Transverse colon (tissue), 4 donors: ENCODE measurements around the gene COG4.

Source experiments
- CTCF ChIP-seq, 5 experiments: fragments of 200-600 bp in 3 of 5; fragments of 450-650 bp in 2 of 5; sonication (generic) in 3 of 5; IDR thresholded peaks; 1 replicate in 2 of 5; 2 replicates in 3 of 5; pipeline ENCODE4 v1.5.1; 2016 to 2017; ENCODE audit warnings: antibody characterized with exemption in 5 of 5, inconsistent platforms in 3 of 5, mild to moderate bottlenecking in 2 of 5, moderate library complexity in 1 of 5
- EP300 ChIP-seq: sonication (generic); formaldehyde crosslinking; IDR thresholded peaks from one replicate; pipeline ENCODE4 v1.6.1; 2017; ENCODE audit warnings: antibody characterized with exemption, low read depth
- POLR2A ChIP-seq: fragments of 450-650 bp; IDR thresholded peaks from one replicate; pipeline ENCODE4 v1.6.1; 2016; ENCODE audit warnings: antibody characterized with exemption, mild to moderate bottlenecking, moderate library complexity
- POLR2AphosphoS5 ChIP-seq, 3 donors: sonication (generic); formaldehyde crosslinking; IDR thresholded peaks; one replicate each; pipeline ENCODE4 v1.6.1; 2016; ENCODE audit warnings: antibody characterized with exemption in 3 of 3

- TF ChIP-seq POLR2A (no peak), CTCF (IDR thresholded peaks at IDR 0.05) (no peak), EP300 (no peak), POLR2AphosphoS5 (IDR thresholded peaks at IDR 0.05) (no peak)
Observed at GRCh38 chr16:70434484-70435260, 88.7 kb downstream of the COG4 start.
